ENCODE results near the gene PLB1.

PLB1 gene

DNA sequence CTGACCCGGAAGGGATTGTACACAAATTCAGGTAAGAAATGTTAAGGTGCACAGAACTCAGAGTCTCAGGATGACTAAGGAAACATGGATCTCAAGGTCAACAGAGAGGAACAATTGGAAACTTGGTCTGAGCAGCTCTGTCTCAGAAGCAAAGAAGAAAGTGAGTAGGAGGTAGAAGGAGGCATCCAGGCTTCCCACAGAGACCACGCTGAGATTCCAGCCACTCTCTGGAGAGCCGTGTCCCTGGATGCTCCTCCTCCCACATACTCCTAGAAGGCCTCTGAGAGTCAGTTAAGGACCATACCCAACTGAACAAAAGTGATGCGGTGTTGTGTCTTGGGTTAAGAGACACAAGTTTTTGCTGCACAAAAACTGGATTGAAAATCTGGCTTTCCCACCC, 8.6 kb upstream of the PLB1 start:
- no peaks in the 10 kb centered on the region for H3K36me3 ChIP-seq (replicated peaks in 1 of 2; ENCODE audit: control insufficient read depth in 2 of 2, insufficient read depth in 2 of 2, low read length in 2 of 2)
- no peak overlapping the region for H2AFZ ChIP-seq (ENCODE audit: low read length)
- WGBS, 2 donors (ENCODE audit: extremely low coverage in 2 of 2, insufficient read length in 2 of 2, insufficient replicate concordance in 1 of 2): no CpG with 5 or more reads among the region's 4 CpGs
- H3K4me1 ChIP-seq (ENCODE audit: control insufficient read depth in 2 of 2, insufficient read depth in 1 of 2, low read depth in 1 of 2, low read length in 2 of 2): peaks cover 0 to 2% of the 10 kb centered on the region in 2 donors
- H3K14ac ChIP-seq (ENCODE audit: low read length): no peak overlapping the region
- H2BK5ac ChIP-seq (ENCODE audit: low read length): no peak overlapping the region
- H3K27me3 ChIP-seq (ENCODE audit: control insufficient read depth in 3 of 3, insufficient read depth in 3 of 3, low read depth in 1 of 3, low read length in 3 of 3): peaks cover 0 to 6% (median 0%) of the 10 kb centered on the region in 3 experiments
- no peak overlapping the region for H3K4ac ChIP-seq (ENCODE audit: low read length)
- no peak for DNase-seq (ENCODE audit: low spot score)
- H3K9ac ChIP-seq (ENCODE audit: low read depth, low read length, poor library complexity): no peak overlapping the region
- H4K91ac ChIP-seq (ENCODE audit: low read depth, low read length, poor library complexity): no peak overlapping the region
- H3K27ac ChIP-seq (replicated peaks; ENCODE audit: low read length): no peak overlapping the region
- H2BK120ac ChIP-seq (ENCODE audit: low read depth, low read length): no peak overlapping the region
- H3K18ac ChIP-seq (ENCODE audit: low read length): no peak overlapping the region
- H3K23ac ChIP-seq (ENCODE audit: low read depth, low read length, poor library complexity): no peak overlapping the region
- no peak overlapping the region for H3K4me3 ChIP-seq (ENCODE audit: low read length in 2 of 2)
- H3K79me1 ChIP-seq (ENCODE audit: low read depth, low read length): no peaks in the 10 kb centered on the region
- no peak overlapping the region for H2BK12ac ChIP-seq (ENCODE audit: low read length)
- no peaks in the 10 kb centered on the region for H3K9me3 ChIP-seq (replicated peaks in 1 of 2; ENCODE audit: control insufficient read depth in 2 of 2, insufficient read depth in 1 of 2, low read depth in 1 of 2, low read length in 2 of 2)
- no peak overlapping the region for H3K4me2 ChIP-seq (ENCODE audit: insufficient read depth, low read length, poor library complexity, severe bottlenecking)
- no peak overlapping the region for H4K8ac ChIP-seq (ENCODE audit: low read depth, low read length)
- no peak overlapping the region for H2AK5ac ChIP-seq (ENCODE audit: low read depth, low read length)
- no peak overlapping the region for H2BK15ac ChIP-seq (ENCODE audit: low read length)

DNA sequence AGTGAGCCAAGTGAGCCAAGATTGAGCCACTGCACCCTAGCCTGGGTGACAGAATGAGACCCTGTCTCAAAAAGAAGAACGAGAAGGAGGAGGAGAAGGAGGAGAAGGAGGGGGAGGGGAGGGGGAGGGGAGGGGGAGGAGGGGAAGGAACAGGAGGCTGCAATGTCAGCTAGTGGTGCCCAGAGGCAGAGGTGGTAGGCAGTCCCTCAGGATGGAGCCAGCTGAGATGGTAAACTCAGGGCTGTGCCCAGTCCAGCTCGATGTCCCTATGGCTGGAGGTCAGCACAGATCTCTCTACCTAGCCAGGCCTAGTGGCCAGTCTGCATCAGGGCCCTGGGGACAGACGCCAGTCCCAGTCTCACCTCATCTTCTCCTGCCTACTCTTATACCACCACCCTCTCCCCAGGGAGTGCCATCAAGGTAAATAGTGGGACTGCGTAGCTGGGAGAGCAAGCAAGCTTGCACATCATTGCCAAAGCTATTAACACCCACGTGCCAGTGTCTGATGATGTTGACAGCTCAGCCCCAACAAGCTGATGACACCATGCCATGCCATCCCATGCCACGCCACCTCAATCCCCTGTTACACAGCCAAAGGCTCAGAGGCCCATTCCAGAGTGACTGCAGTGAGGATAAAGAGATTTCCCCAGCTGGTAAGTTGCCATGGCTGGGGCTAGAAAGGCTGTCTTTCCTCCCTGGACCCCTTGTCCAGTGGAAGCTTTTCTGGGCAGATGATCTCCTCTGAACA, 7.6 kb upstream of the PLB1 start:
- H3K9me3 ChIP-seq (replicated peaks in 1 of 2; ENCODE audit: control insufficient read depth in 2 of 2, insufficient read depth in 1 of 2, low read depth in 1 of 2, low read length in 2 of 2): no peaks in the 10 kb centered on the region
- no peak overlapping the region for H2AFZ ChIP-seq (ENCODE audit: low read length)
- no peak overlapping the region for H3K14ac ChIP-seq (ENCODE audit: low read length)
- no CpG with 5 or more reads among the region's 6 CpGs for WGBS, 2 donors (ENCODE audit: extremely low coverage in 2 of 2, insufficient read length in 2 of 2, insufficient replicate concordance in 1 of 2)
- H3K4me1 ChIP-seq (ENCODE audit: control insufficient read depth in 2 of 2, insufficient read depth in 1 of 2, low read depth in 1 of 2, low read length in 2 of 2): peaks cover 0 to 2% of the 10 kb centered on the region in 2 donors
- no peak overlapping the region for H3K18ac ChIP-seq (ENCODE audit: low read length)
- no peak overlapping the region for H3K23ac ChIP-seq (ENCODE audit: low read depth, low read length, poor library complexity)
- no peak overlapping the region for H3K4me3 ChIP-seq (ENCODE audit: low read length in 2 of 2)
- no peaks in the 10 kb centered on the region for H3K79me1 ChIP-seq (ENCODE audit: low read depth, low read length)
- no peak overlapping the region for H2BK120ac ChIP-seq (ENCODE audit: low read depth, low read length)
- peaks cover 0 to 6% (median 0%) of the 10 kb centered on the region in 3 experiments for H3K27me3 ChIP-seq (ENCODE audit: control insufficient read depth in 3 of 3, insufficient read depth in 3 of 3, low read depth in 1 of 3, low read length in 3 of 3)
- H2BK5ac ChIP-seq (ENCODE audit: low read length): no peak overlapping the region
- H2BK12ac ChIP-seq (ENCODE audit: low read length): no peak overlapping the region
- no peak for DNase-seq (ENCODE audit: low spot score)
- H2BK15ac ChIP-seq (ENCODE audit: low read length): no peak overlapping the region
- H2AK5ac ChIP-seq (ENCODE audit: low read depth, low read length): no peak overlapping the region
- no peak overlapping the region for H3K9ac ChIP-seq (ENCODE audit: low read depth, low read length, poor library complexity)
- no peak overlapping the region for H3K27ac ChIP-seq (replicated peaks; ENCODE audit: low read length)
- H4K8ac ChIP-seq (ENCODE audit: low read depth, low read length): no peak overlapping the region
- H3K4me2 ChIP-seq (ENCODE audit: insufficient read depth, low read length, poor library complexity, severe bottlenecking): no peak overlapping the region
- H3K36me3 ChIP-seq (replicated peaks in 1 of 2; ENCODE audit: control insufficient read depth in 2 of 2, insufficient read depth in 2 of 2, low read length in 2 of 2): no peaks in the 10 kb centered on the region
- H4K91ac ChIP-seq (ENCODE audit: low read depth, low read length, poor library complexity): no peak overlapping the region
- H3K4ac ChIP-seq (ENCODE audit: low read length): no peak overlapping the region

DNA sequence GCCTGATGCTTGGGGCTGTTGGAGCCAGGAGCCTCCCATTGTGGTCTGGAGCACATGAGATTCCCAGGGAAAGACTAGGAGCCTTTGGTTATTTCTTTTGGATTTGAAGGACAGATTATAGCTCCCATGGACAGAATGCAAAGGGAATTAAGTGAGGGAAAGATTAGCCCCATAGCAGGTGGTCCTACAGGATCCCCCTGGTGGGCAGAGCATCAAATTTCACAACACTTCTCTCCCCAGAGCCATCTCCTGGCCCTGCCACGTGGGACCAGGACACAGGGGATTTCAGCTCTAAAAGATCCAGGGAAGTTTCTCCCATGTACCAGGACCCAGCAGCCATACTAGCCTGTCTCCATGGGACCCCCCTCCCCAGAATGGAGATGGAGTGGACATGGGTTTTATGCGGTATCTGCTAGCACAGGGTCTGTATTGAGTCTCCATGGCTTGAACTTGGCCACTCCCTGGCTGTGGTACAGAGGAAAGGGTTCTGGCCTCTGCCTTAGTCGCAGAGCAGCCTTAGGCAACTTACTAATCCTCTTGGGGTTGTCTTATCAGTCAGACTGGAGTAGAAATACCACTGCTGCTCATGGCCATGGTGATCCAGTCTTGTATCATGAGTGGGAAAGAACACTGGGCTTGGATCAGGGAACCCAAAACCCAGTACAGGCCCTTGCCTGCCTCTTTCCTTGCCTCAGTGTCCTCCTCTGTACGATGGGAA, 6.8 kb upstream of the PLB1 start:
- Histone ChIP-seq H3K4me3 (ENCODE audit: low read length in 2 of 2) (no peak overlapping the region), H2AK5ac (ENCODE audit: low read depth, low read length) (no peak overlapping the region), H3K9ac (ENCODE audit: low read depth, low read length, poor library complexity) (no peak overlapping the region), H3K4me1 (ENCODE audit: control insufficient read depth in 2 of 2, insufficient read depth in 1 of 2, low read depth in 1 of 2, low read length in 2 of 2) (peaks cover 0 to 2% of the 10 kb centered on the region in 2 donors), H3K4me2 (ENCODE audit: insufficient read depth, low read length, poor library complexity, severe bottlenecking) (no peak overlapping the region), H3K23ac (ENCODE audit: low read depth, low read length, poor library complexity) (peak overlapping the region; percentile 3), H3K9me3 (replicated peaks in 1 of 2; ENCODE audit: control insufficient read depth in 2 of 2, insufficient read depth in 1 of 2, low read depth in 1 of 2, low read length in 2 of 2) (no peaks in the 10 kb centered on the region), H3K27me3 (ENCODE audit: control insufficient read depth in 3 of 3, insufficient read depth in 3 of 3, low read depth in 1 of 3, low read length in 3 of 3) (peaks cover 0 to 6% (median 0%) of the 10 kb centered on the region in 3 experiments), H3K18ac (ENCODE audit: low read length) (no peak overlapping the region), H2BK15ac (ENCODE audit: low read length) (no peak overlapping the region), H2BK12ac (ENCODE audit: low read length) (no peak overlapping the region), H3K79me1 (ENCODE audit: low read depth, low read length) (no peaks in the 10 kb centered on the region), H3K14ac (ENCODE audit: low read length) (no peak overlapping the region), H2BK5ac (ENCODE audit: low read length) (no peak overlapping the region), H3K27ac (replicated peaks; ENCODE audit: low read length) (no peak overlapping the region), H4K8ac (ENCODE audit: low read depth, low read length) (no peak overlapping the region), H3K4ac (ENCODE audit: low read length) (no peak overlapping the region), H4K91ac (ENCODE audit: low read depth, low read length, poor library complexity) (no peak overlapping the region), H2AFZ (ENCODE audit: low read length) (no peak overlapping the region), H2BK120ac (ENCODE audit: low read depth, low read length) (no peak overlapping the region), H3K36me3 (replicated peaks in 1 of 2; ENCODE audit: control insufficient read depth in 2 of 2, insufficient read depth in 2 of 2, low read length in 2 of 2) (no peaks in the 10 kb centered on the region)
- no CpG with 5 or more reads among the region's 4 CpGs for WGBS, 2 donors (ENCODE audit: extremely low coverage in 2 of 2, insufficient read length in 2 of 2, insufficient replicate concordance in 1 of 2)
- no peak for DNase-seq (ENCODE audit: low spot score)

DNA sequence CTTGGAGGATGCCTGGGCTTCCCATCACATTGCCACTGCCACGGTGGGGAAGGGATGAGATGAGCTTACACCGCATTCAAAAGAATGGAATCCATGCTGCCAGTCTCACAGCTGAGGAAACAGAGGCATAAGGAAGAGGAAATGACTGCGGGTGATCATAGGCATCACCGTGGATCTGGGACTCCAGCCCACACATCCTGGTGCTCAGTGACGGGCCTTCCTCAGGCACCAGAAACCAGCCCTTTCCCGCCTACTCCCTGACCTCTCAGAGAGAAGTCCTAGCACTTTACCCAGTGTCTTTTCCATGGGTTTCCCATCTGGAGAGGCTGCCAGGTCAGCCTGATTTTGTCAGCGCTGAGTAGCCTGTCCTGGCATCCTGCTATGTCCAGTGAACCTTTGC, 5.3 kb upstream of the PLB1 start:
- H3K9ac ChIP-seq (ENCODE audit: low read depth, low read length, poor library complexity): no peak overlapping the region
- no peak overlapping the region for H2BK12ac ChIP-seq (ENCODE audit: low read length)
- no peak for DNase-seq (ENCODE audit: low spot score)
- no peak overlapping the region for H2AK5ac ChIP-seq (ENCODE audit: low read depth, low read length)
- no peak overlapping the region for H2AFZ ChIP-seq (ENCODE audit: low read length)
- no peak overlapping the region for H2BK120ac ChIP-seq (ENCODE audit: low read depth, low read length)
- H3K79me1 ChIP-seq (ENCODE audit: low read depth, low read length): no peaks in the 10 kb centered on the region
- peaks cover 0 to 2% of the 10 kb centered on the region in 2 donors for H3K4me1 ChIP-seq (ENCODE audit: control insufficient read depth in 2 of 2, insufficient read depth in 1 of 2, low read depth in 1 of 2, low read length in 2 of 2)
- no peak overlapping the region for H3K27ac ChIP-seq (replicated peaks; ENCODE audit: low read length)
- no peak overlapping the region for H3K4ac ChIP-seq (ENCODE audit: low read length)
- no peak overlapping the region for H3K14ac ChIP-seq (ENCODE audit: low read length)
- no CpG with 5 or more reads among the region's 7 CpGs for WGBS, 2 donors (ENCODE audit: extremely low coverage in 2 of 2, insufficient read length in 2 of 2, insufficient replicate concordance in 1 of 2)
- H3K4me2 ChIP-seq (ENCODE audit: insufficient read depth, low read length, poor library complexity, severe bottlenecking): no peak overlapping the region
- no peaks in the 10 kb centered on the region for H3K36me3 ChIP-seq (replicated peaks in 1 of 2; ENCODE audit: control insufficient read depth in 2 of 2, insufficient read depth in 2 of 2, low read length in 2 of 2)
- no peak overlapping the region for H4K8ac ChIP-seq (ENCODE audit: low read depth, low read length)
- H3K9me3 ChIP-seq (replicated peaks in 1 of 2; ENCODE audit: control insufficient read depth in 2 of 2, insufficient read depth in 1 of 2, low read depth in 1 of 2, low read length in 2 of 2): no peaks in the 10 kb centered on the region
- no peak overlapping the region for H2BK15ac ChIP-seq (ENCODE audit: low read length)
- no peak overlapping the region for H3K23ac ChIP-seq (ENCODE audit: low read depth, low read length, poor library complexity)
- H3K4me3 ChIP-seq (ENCODE audit: low read length in 2 of 2): no peak overlapping the region
- H3K27me3 ChIP-seq (ENCODE audit: control insufficient read depth in 3 of 3, insufficient read depth in 3 of 3, low read depth in 1 of 3, low read length in 3 of 3): peaks cover 0 to 9% (median 0%) of the 10 kb centered on the region in 3 experiments
- no peak overlapping the region for H2BK5ac ChIP-seq (ENCODE audit: low read length)
- H3K18ac ChIP-seq (ENCODE audit: low read length): no peak overlapping the region
- no peak overlapping the region for H4K91ac ChIP-seq (ENCODE audit: low read depth, low read length, poor library complexity)
